Neural cell (in vitro differentiated cells): Measurements from ENCODE around the gene RNF149.

Experiments used
- CTCF ChIP-seq: fragments of 450-650 bp; IDR thresholded peaks from 2 replicates; pipeline ENCODE4 v1.5.1; 2014; ENCODE audit warnings: antibody characterized with exemption, mild to moderate bottlenecking, moderate library complexity; ENCODE audit not compliant: poor library complexity, severe bottlenecking
- EZH2 ChIP-seq: fragments of 200-600, 300-800 bp; shearing (Covaris generic), sonication (generic); IDR thresholded peaks from 2 replicates; pipeline ENCODE4 v1.6.1; 2014; ENCODE audit warnings: antibody characterized with exemption, low read length, borderline replicate concordance, mild to moderate bottlenecking; ENCODE audit not compliant: insufficient read depth, poor library complexity, severe bottlenecking
- POLR2AphosphoS5 ChIP-seq: IDR thresholded peaks from 2 replicates; pipeline ENCODE4 v1.6.1; 2012
- REST ChIP-seq: IDR thresholded peaks from 2 replicates; pipeline ENCODE4 v1.6.1; 2012; ENCODE audit warnings: borderline replicate concordance

- TF ChIP-seq CTCF (no peak), POLR2AphosphoS5 (no peak), REST (no peak), EZH2 (no peak)
Observed at GRCh38 chr2:101339266-101339880, 30.9 kb upstream of the RNF149 start.
